Measurements from ENCODE around the gene DNM3. TPM values are rescaled to one million over a fixed set of nuclear protein-coding genes. Genes with fewer than 3 reads are reported as not detected.

DNM3 gene
- total and polyA plus RNA-seq, 2 donors (not counting 3 experiments of a cell fraction or from before 2014, with no cell fraction given), result 1.4 to 2.5 TPM

DNA sequence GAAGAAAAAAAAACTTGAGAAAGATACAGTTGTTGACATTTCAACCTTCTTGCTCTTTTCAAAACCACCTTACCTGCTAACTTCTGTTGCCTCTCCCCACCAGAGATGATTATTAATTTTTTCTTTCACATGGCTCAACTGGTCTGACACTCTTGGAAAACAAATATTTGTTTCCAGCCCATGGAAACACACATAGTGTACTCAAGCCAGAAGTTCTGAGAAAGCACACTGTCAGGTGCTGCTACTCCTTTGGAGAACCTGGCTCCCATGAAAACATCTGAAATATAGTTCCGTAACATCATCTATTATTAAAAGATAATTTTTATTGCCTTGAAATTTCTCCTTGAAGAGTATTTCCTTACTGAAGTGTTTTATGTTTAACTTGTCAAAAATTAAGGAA is 434.2 kb downstream of the DNM3 start:
- no peaks in the 10 kb centered on the region for H3K36me3 ChIP-seq (ENCODE audit: control insufficient read depth in 2 of 2, extremely low read depth in 1 of 2, insufficient read depth in 2 of 2, low read length in 2 of 2)
- no TSS peak for BruUV-seq (replicated peaks)
- no peak overlapping the region for H3K9ac ChIP-seq (replicated peaks; ENCODE audit: extremely low read depth, insufficient read depth, low read length)
- H3K27ac ChIP-seq (ENCODE audit: insufficient read depth, low read depth, low read length), result no peak overlapping the region
- H3K9me3 ChIP-seq (replicated peaks; ENCODE audit: control insufficient read depth, insufficient read depth, low read length), result no peaks in the 10 kb centered on the region
- no peaks in the 10 kb centered on the region for H3K4me1 ChIP-seq (ENCODE audit: control insufficient read depth, extremely low read depth, insufficient read depth, low read length)
- no peak overlapping the region for H3K4me2 ChIP-seq (ENCODE audit: insufficient read depth, low read length)
- H3K79me2 ChIP-seq (ENCODE audit: control insufficient read depth, insufficient read depth, low read length), result no peaks in the 10 kb centered on the region
- H3K9me1 ChIP-seq (replicated peaks; ENCODE audit: control insufficient read depth, extremely low read depth, insufficient read depth, low read length), result no peaks in the 10 kb centered on the region
- intact Hi-C loops (cut with micrococcal nuclease) (no loop called here), dilution Hi-C loops (cut with MboI; ENCODE audit: extremely low pct_ligation_motif_present, low sequenced_read_pairs) (no loop called here)
- TF ChIP-seq GATA2 (IDR thresholded peaks at IDR 0.05; ENCODE audit: insufficient read depth, insufficient read length, low read depth, low read length) (no peak), FOS (IDR thresholded peaks at IDR 0.05; ENCODE audit: borderline replicate concordance, insufficient read depth, low read length) (no peak), MYC (IDR thresholded peaks at IDR 0.05; ENCODE audit: low read depth, low read length) (no peak), POLR2AphosphoS5 (IDR thresholded peaks at IDR 0.05; ENCODE audit: insufficient read depth, low read depth, low read length) (no peak), JUN (IDR thresholded peaks at IDR 0.05; ENCODE audit: borderline replicate concordance, insufficient read depth, insufficient read length, low read depth) (no peak), EZH2 (IDR thresholded peaks at IDR 0.05; ENCODE audit: borderline replicate concordance, low read depth, low read length, severe bottlenecking) (no peak), POLR2A (IDR thresholded peaks at IDR 0.05; ENCODE audit: low read depth, low read length) (no peak)
- TF ChIP-seq, protein P1, sequence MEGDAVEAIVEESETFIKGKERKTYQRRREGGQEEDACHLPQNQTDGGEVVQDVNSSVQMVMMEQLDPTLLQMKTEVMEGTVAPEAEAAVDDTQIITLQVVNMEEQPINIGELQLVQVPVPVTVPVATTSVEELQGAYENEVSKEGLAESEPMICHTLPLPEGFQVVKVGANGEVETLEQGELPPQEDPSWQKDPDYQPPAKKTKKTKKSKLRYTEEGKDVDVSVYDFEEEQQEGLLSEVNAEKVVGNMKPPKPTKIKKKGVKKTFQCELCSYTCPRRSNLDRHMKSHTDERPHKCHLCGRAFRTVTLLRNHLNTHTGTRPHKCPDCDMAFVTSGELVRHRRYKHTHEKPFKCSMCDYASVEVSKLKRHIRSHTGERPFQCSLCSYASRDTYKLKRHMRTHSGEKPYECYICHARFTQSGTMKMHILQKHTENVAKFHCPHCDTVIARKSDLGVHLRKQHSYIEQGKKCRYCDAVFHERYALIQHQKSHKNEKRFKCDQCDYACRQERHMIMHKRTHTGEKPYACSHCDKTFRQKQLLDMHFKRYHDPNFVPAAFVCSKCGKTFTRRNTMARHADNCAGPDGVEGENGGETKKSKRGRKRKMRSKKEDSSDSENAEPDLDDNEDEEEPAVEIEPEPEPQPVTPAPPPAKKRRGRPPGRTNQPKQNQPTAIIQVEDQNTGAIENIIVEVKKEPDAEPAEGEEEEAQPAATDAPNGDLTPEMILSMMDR (IDR thresholded peaks at IDR 0.05; ENCODE audit: extremely low read depth in 1 of 2, insufficient read depth in 1 of 2, low read depth in 1 of 2, low read length in 2 of 2), result no peak
- TF ChIP-seq, protein P2, sequence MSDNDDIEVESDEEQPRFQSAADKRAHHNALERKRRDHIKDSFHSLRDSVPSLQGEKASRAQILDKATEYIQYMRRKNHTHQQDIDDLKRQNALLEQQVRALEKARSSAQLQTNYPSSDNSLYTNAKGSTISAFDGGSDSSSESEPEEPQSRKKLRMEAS (IDR thresholded peaks at IDR 0.05; ENCODE audit: insufficient read depth, insufficient read length), result no peak
- no peaks in the 10 kb centered on the region for H3K27me3 ChIP-seq (ENCODE audit: control insufficient read depth in 2 of 2, insufficient read depth in 2 of 2, low read length in 2 of 2)
- CTCF ChIA-PET, result no interaction called here
- H3K4me3 ChIP-seq (replicated peaks in 1 of 3; ENCODE audit: insufficient read depth in 1 of 3, low read depth in 1 of 3, low read length in 3 of 3), result no peak overlapping the region
- no peaks in the 10 kb centered on the region for H4K20me1 ChIP-seq (replicated peaks; ENCODE audit: control insufficient read depth, extremely low read depth, insufficient read depth, low read length)
- no peak overlapping the region for H2AFZ ChIP-seq (ENCODE audit: low read depth, low read length)
- POLR2A ChIA-PET, result no interaction called here
- FAIRE-seq (no peak), DNase-seq (ENCODE audit: low read depth, low spot score) (no peak)
